HFF-Myc (cell line): ENCODE measurements around the gene SLC25A30.
"Not testable (repeated sequence)": the region's sequence is repeated elsewhere in the genome, so short reads cannot be mapped to it uniquely, and the experiment has no call there.

ENCODE experiments used
- DNase-seq: peaks from one replicate; pipeline ENCODE4 v3.0.0-alpha.2; 2011; ENCODE audit warnings: low read depth; ENCODE audit errors: extremely low read depth
- H3K4me3 ChIP-seq: replicated peaks from 2 replicates; pipeline ENCODE4 v1.5.1; 2011; ENCODE audit warnings: low read depth, mild to moderate bottlenecking, control low read depth, low read length
- TF ChIP-seq, protein P1 (sequence below): IDR thresholded peaks from 2 replicates; pipeline ENCODE4 v1.5.1; 2012; ENCODE audit warnings: mild to moderate bottlenecking, low read depth, low read length, control low read depth; ENCODE audit errors: missing control alignments

Gene SLC25A30

DNA sequence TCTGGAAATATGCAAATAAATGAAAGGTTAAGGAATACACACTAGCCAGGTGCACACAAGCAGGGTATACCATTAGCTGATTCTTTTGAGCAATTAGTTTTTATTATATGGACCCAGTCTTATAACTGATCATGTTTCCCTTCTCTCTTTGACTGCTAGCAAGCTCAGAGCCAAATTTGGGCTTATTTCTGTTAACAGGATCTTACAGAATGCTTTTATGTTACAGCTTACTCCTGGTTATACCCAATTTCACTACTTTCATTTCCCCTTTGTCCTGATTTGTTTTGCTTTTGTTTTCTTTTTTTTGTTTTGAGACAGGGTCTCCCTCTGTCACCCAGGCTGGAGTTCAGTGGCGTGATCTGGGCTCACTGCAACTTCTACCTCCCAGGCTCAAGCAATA lies 64.3 kb downstream of the SLC25A30 start:
- no peak overlapping the region for H3K4me3 ChIP-seq
- TF ChIP-seq, protein P1, sequence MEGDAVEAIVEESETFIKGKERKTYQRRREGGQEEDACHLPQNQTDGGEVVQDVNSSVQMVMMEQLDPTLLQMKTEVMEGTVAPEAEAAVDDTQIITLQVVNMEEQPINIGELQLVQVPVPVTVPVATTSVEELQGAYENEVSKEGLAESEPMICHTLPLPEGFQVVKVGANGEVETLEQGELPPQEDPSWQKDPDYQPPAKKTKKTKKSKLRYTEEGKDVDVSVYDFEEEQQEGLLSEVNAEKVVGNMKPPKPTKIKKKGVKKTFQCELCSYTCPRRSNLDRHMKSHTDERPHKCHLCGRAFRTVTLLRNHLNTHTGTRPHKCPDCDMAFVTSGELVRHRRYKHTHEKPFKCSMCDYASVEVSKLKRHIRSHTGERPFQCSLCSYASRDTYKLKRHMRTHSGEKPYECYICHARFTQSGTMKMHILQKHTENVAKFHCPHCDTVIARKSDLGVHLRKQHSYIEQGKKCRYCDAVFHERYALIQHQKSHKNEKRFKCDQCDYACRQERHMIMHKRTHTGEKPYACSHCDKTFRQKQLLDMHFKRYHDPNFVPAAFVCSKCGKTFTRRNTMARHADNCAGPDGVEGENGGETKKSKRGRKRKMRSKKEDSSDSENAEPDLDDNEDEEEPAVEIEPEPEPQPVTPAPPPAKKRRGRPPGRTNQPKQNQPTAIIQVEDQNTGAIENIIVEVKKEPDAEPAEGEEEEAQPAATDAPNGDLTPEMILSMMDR, result no peak
- no peak for DNase-seq

GRCh38 chr13:45352031-45352430 lies 66.1 kb downstream of the SLC25A30 start:
- TF ChIP-seq, protein P1, result no peak
- no peak for DNase-seq
- no peak overlapping the region for H3K4me3 ChIP-seq

DNA sequence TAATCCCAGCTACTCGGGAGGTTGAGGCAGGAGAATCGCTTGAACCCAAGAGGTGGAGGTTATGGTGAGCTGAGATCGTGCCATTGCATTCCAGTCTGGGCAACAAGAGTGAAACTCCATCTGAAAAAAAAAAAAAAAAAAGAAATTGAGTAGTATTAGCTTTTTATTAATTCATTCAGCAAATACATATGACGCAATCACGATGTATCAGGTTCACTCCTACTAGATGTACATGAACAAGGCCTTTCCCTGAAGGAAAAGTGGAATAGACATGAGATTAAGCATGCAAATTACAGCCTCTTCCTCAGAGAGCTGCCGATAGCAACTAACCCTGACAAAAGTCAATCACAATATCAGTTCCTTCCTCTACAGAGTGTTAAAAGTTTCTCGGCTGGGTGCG lies 68.0 kb downstream of the SLC25A30 start:
- DNase-seq, result no peak
- H3K4me3 ChIP-seq, result no peak overlapping the region
- TF ChIP-seq, protein P1, result no peak

- TF ChIP-seq, protein P1, result no peak
- DNase-seq, result no peak
- no peak overlapping the region for H3K4me3 ChIP-seq
Observed at GRCh38 chr13:45349438-45349837, 68.7 kb downstream of the SLC25A30 start.

DNA sequence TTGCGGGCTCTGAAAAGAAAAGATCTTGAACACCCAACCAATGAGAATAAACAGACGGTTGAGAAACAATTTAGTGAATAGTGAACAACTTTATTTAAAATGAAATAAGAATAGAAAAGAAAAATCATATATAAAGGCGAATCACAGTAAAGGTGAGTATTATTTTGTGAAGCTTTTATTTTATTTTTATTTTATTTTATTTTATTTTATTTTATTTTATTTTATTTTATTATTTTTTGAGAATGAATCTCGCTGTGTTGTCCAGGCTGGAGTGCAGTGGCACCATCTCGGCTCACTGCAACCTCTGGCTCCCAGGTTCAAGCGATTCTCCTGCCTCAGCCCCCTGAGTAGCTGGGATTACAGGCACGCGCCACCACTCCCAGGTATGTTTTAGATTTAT lies 74.1 kb downstream of the SLC25A30 start:
- not testable (repeated sequence) for H3K4me3 ChIP-seq, DNase-seq
